Measurements from ENCODE around the gene SLFN5.
"Not testable (repeated sequence)": the region's sequence is repeated elsewhere in the genome, so short reads cannot be mapped to it uniquely, and the experiment has no call there.

DNA sequence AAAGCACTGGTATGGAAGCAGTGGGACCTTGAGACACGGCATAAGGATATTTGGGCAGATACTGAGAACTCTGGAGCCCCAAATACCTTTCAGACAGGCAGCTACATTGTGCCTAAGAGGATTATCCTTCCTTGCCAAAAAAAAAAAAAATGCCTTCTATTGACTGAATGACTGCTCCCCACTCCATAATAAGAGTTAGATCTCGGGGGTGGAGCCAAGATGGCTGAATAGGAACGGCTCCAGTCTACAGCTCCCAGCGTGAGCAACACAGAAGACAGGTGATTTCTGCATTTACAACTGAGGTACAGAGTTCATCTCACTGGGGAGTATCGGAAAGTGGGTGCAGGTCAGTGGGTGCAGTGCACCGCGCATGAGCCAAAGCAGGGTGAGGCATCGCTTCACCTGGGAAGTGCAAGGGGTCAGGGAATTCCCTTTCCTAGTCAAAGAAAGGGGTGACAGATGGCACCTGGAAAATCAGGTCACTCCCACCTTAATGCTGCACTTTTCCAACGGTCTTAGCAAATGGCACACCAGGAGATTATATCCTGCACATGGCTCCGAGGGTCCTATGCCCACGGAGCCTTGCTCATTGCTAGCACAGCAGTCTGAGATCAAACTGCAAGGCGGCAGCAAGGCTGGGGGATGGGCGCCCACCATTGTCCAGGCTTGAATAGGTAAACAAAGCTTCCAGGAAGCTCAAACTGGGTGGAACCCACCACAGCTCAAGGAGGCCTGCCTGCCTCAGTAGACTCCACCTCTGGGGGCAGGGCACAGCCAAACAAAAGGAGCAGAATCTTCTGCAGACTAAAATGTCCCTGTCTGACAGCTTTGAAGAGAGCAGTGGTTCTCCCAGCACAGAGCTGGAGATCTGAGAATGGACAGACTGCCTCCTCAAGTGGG, 31.5 kb downstream of the SLFN5 start:
- TF ChIP-seq, protein P1, sequence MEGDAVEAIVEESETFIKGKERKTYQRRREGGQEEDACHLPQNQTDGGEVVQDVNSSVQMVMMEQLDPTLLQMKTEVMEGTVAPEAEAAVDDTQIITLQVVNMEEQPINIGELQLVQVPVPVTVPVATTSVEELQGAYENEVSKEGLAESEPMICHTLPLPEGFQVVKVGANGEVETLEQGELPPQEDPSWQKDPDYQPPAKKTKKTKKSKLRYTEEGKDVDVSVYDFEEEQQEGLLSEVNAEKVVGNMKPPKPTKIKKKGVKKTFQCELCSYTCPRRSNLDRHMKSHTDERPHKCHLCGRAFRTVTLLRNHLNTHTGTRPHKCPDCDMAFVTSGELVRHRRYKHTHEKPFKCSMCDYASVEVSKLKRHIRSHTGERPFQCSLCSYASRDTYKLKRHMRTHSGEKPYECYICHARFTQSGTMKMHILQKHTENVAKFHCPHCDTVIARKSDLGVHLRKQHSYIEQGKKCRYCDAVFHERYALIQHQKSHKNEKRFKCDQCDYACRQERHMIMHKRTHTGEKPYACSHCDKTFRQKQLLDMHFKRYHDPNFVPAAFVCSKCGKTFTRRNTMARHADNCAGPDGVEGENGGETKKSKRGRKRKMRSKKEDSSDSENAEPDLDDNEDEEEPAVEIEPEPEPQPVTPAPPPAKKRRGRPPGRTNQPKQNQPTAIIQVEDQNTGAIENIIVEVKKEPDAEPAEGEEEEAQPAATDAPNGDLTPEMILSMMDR (IDR thresholded peaks at IDR 0.05; ENCODE audit: borderline replicate concordance, extremely low read depth, low read length, poor library complexity, severe bottlenecking), result not testable (repeated sequence)
- not testable (repeated sequence) for TF ChIP-seq EZH2 (IDR thresholded peaks at IDR 0.05; ENCODE audit: borderline replicate concordance, low read depth, low read length, severe bottlenecking)

Data from DND-41 (cell line).